Hepatocyte (in vitro differentiated cells): ENCODE measurements around the gene HINFP.

Experiments used
- EZH2 ChIP-seq: fragments of 200-600 bp; sonication (generic); IDR thresholded peaks from 2 replicates; pipeline ENCODE4 v1.6.1; 2016; ENCODE audit warnings: antibody characterized with exemption, mild to moderate bottlenecking, borderline replicate concordance
- EZH2phosphoT487 ChIP-seq: fragments of 200-600 bp; sonication (generic); IDR thresholded peaks from one replicate; pipeline ENCODE4 v1.6.1; 2018; ENCODE audit warnings: antibody characterized with exemption, mild to moderate bottlenecking, low read depth, moderate library complexity; ENCODE audit not compliant: unreplicated experiment, severe bottlenecking
- TF ChIP-seq, protein P1 (sequence below): fragments of 200-600 bp; sonication (generic); IDR thresholded peaks from 2 replicates; pipeline ENCODE4 v1.5.1; 2016; ENCODE audit warnings: antibody characterized with exemption, mild to moderate bottlenecking; ENCODE audit not compliant: poor library complexity

DNA sequence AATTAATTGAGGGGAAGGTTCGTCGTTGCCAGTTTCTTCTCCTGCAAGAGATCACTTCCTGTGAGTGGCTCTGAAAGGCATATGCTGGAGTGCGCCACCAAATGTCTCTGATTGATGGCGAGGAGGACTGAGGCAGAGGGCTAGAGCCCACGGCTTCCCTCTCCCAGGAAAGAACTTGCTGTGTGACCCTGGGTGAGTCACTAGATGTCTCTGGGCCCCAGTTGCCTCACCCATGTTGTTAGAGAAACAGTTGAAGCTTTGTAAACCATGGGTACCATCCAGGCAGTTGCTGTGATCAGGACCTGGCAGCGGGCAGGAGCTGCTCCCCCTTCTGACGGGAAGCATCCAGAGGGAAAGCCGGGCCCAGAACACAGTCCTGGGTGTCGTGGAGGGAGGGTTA is 30.7 kb downstream of the HINFP start:
- TF ChIP-seq, protein P1, sequence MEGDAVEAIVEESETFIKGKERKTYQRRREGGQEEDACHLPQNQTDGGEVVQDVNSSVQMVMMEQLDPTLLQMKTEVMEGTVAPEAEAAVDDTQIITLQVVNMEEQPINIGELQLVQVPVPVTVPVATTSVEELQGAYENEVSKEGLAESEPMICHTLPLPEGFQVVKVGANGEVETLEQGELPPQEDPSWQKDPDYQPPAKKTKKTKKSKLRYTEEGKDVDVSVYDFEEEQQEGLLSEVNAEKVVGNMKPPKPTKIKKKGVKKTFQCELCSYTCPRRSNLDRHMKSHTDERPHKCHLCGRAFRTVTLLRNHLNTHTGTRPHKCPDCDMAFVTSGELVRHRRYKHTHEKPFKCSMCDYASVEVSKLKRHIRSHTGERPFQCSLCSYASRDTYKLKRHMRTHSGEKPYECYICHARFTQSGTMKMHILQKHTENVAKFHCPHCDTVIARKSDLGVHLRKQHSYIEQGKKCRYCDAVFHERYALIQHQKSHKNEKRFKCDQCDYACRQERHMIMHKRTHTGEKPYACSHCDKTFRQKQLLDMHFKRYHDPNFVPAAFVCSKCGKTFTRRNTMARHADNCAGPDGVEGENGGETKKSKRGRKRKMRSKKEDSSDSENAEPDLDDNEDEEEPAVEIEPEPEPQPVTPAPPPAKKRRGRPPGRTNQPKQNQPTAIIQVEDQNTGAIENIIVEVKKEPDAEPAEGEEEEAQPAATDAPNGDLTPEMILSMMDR: no peak
- TF ChIP-seq EZH2phosphoT487 (no peak), EZH2 (no peak)
